Loucy (cell line): Measurements from ENCODE around the gene SDCCAG8.

ENCODE experiments used
- CTCF ChIP-seq: fragments of 200-600 bp; sonication (generic); conservative IDR thresholded peaks from 2 replicates; pipeline ENCODE4 v1.5.1; 2014; ENCODE audit warnings: mild to moderate bottlenecking, antibody characterized with exemption, low read length
- EZH2phosphoT487 ChIP-seq: fragments of 200-600 bp; IDR thresholded peaks from 2 replicates; pipeline ENCODE4 v1.6.1; 2018; ENCODE audit warnings: antibody characterized with exemption, mild to moderate bottlenecking, moderate library complexity, borderline replicate concordance

- TF ChIP-seq CTCF, result no peak
- no peak for TF ChIP-seq EZH2phosphoT487
These were observed 56.0 kb downstream of the SDCCAG8 start for GRCh38 chr1:243311809-243312208.
